Uterus (tissue), 4 donors: ENCODE data around the gene NDUFS1. TPM values are rescaled to one million over a fixed set of nuclear protein-coding genes. Genes with fewer than 3 reads are reported as not detected.

Experiments
- DNase-seq, 2 donors: peaks; one replicate each; pipeline ENCODE4 v3.0.0-alpha.2; 2019 to 2020
- H3K27ac ChIP-seq, 2 donors: fragments of 200-600 bp; sonication (generic); 1 replicate in 1 of 2; 2 replicates in 1 of 2; pipeline ENCODE4 v1.5.1; 2016 to 2018
- H3K27me3 ChIP-seq, 2 donors: fragments of 200-600 bp; sonication (generic); one replicate each; pipeline ENCODE4 v1.5.1; 2018 to 2019; ENCODE audit warnings: control low read depth in 1 of 2
- H3K36me3 ChIP-seq, 2 donors: fragments of 200-600 bp; sonication (generic); one replicate each; pipeline ENCODE4 v1.5.1; 2019; ENCODE audit warnings: control low read depth in 1 of 2
- H3K4me1 ChIP-seq, 2 donors: fragments of 200-600 bp; sonication (generic); one replicate each; pipeline ENCODE4 v1.5.1; 2018 to 2019; ENCODE audit warnings: control low read depth in 1 of 2
- H3K4me3 ChIP-seq, 2 donors: fragments of 200-600 bp; sonication (generic); 1 replicate in 1 of 2; 2 replicates in 1 of 2; pipeline ENCODE4 v1.5.1; 2018 to 2019; ENCODE audit warnings: mild to moderate bottlenecking in 1 of 2
- H3K9me3 ChIP-seq, 2 donors: fragments of 200-600 bp; sonication (generic); one replicate each; pipeline ENCODE4 v1.5.1; 2019; ENCODE audit warnings: control low read depth in 1 of 2
- CTCF ChIP-seq, 4 experiments: fragments of 200-600 bp in 2 of 4; fragments of 450-650 bp in 2 of 4; sonication (generic) in 2 of 4; IDR thresholded peaks; one replicate each; pipeline ENCODE4 v1.5.1; 2016 to 2019; ENCODE audit warnings: antibody characterized with exemption in 4 of 4, mild to moderate bottlenecking in 2 of 4, moderate library complexity in 1 of 4
- POLR2A ChIP-seq, 2 donors: fragments of 450-650 bp; IDR thresholded peaks; one replicate each; pipeline ENCODE4 v1.6.1; 2016; ENCODE audit warnings: antibody characterized with exemption in 2 of 2, mild to moderate bottlenecking in 1 of 2, moderate library complexity in 1 of 2
- intact Hi-C: fragments of 100-400 bp; cut with DNase I; formaldehyde crosslinking; loops from one replicate; pipeline ENCODE4 v1.15.1; 2023; ENCODE audit warnings: low total_unique reads
- total RNA-seq, 4 donors: library from RNA; depleted of rRNA in 3 of 4; stranded (reverse); fragments of >200 nt in 3 of 4; gene quantifications; one replicate each; pipeline versions ENCODE4 v1.1.0 to v1.2.4, GENCODE V29; 2014 to 2023
- donor health status: DM: yes; HTN: yes; CAD: no.

NDUFS1 gene
- total RNA-seq, 4 donors from 2014 or later, result 25.6 to 164 (median 56.6) TPM

GRCh38 chr2:206202446-206202845, 43.2 kb upstream of the NDUFS1 start:
- intact Hi-C loops, result no loop called here
- no peaks in the 10 kb centered on the region for H3K9me3 ChIP-seq
- no peaks in the 10 kb centered on the region for H3K27me3 ChIP-seq
- no peak overlapping the region for H3K27ac ChIP-seq
- no peak for DNase-seq
- no peak overlapping the region for H3K4me3 ChIP-seq
- H3K4me1 ChIP-seq, result no peaks in the 10 kb centered on the region
- no peaks in the 10 kb centered on the region for H3K36me3 ChIP-seq
- TF ChIP-seq POLR2A (IDR thresholded peaks at IDR 0.05) (no peak), CTCF (IDR thresholded peaks at IDR 0.05) (no peak)

- intact Hi-C loops, result no loop called here
- no peaks in the 10 kb centered on the region for H3K36me3 ChIP-seq
- no peaks in the 10 kb centered on the region for H3K9me3 ChIP-seq
- no peaks in the 10 kb centered on the region for H3K4me1 ChIP-seq
- no peaks in the 10 kb centered on the region for H3K27me3 ChIP-seq
- no peak overlapping the region for H3K27ac ChIP-seq
- no peak overlapping the region for H3K4me3 ChIP-seq
- TF ChIP-seq POLR2A (IDR thresholded peaks at IDR 0.05), result no peak
- no peak for TF ChIP-seq CTCF (IDR thresholded peaks at IDR 0.05)
- DNase-seq, result no peak
These were observed 42.0 kb upstream of the NDUFS1 start for GRCh38 chr2:206201075-206201848.

- H3K9me3 ChIP-seq, result no peaks in the 10 kb centered on the region
- no peak overlapping the region for H3K27ac ChIP-seq
- H3K4me3 ChIP-seq, result no peak overlapping the region
- TF ChIP-seq POLR2A (IDR thresholded peaks at IDR 0.05) (no peak), CTCF (IDR thresholded peaks at IDR 0.05) (no peak)
- intact Hi-C loops, result no loop called here
- no peaks in the 10 kb centered on the region for H3K4me1 ChIP-seq
- H3K36me3 ChIP-seq, result no peaks in the 10 kb centered on the region
- DNase-seq, result no peak
- no peaks in the 10 kb centered on the region for H3K27me3 ChIP-seq
These were observed 39.4 kb upstream of the NDUFS1 start for GRCh38 chr2:206198677-206199076.

- Histone ChIP-seq H3K9me3 (no peaks in the 10 kb centered on the region), H3K36me3 (no peaks in the 10 kb centered on the region), H3K4me1 (no peaks in the 10 kb centered on the region), H3K27me3 (no peaks in the 10 kb centered on the region), H3K4me3 (no peak overlapping the region), H3K27ac (no peak overlapping the region)
- TF ChIP-seq CTCF (IDR thresholded peaks at IDR 0.05), result no peak
- TF ChIP-seq POLR2A (IDR thresholded peaks at IDR 0.05), result no peak
- intact Hi-C loops, result no loop called here
- no peak for DNase-seq
These were observed 34.6 kb upstream of the NDUFS1 start for GRCh38 chr2:206193671-206194357.

GRCh38 chr2:206192157-206192556, 32.9 kb upstream of the NDUFS1 start:
- Histone ChIP-seq H3K4me1 (no peaks in the 10 kb centered on the region), H3K27ac (no peak overlapping the region), H3K36me3 (no peaks in the 10 kb centered on the region), H3K27me3 (no peaks in the 10 kb centered on the region), H3K9me3 (no peaks in the 10 kb centered on the region), H3K4me3 (no peak overlapping the region)
- DNase-seq, result no peak
- TF ChIP-seq CTCF (IDR thresholded peaks at IDR 0.05) (no peak), POLR2A (IDR thresholded peaks at IDR 0.05) (no peak)
- intact Hi-C loops, result no loop called here
